Left lung (tissue), 10 donors: ENCODE measurements around the gene CSNK2A1. TPM values are rescaled to one million over a fixed set of nuclear protein-coding genes. Genes with fewer than 3 reads are reported as not detected.
"Not testable (repeated sequence)": the region's sequence is repeated elsewhere in the genome, so short reads cannot be mapped to it uniquely, and the experiment has no call there.

Experiments used
- ATAC-seq: fragments of 200-7000 bp; cut with Tn5 transposase; one replicate; pipeline ENCODE4 v1.9.1; 2020; ENCODE audit warnings: moderate library complexity
- DNase-seq, 4 donors: peaks; one replicate each; pipeline ENCODE4 v3.0.0-alpha.2; 2013 to 2020
- H3K27ac ChIP-seq, 2 donors: fragments of 200-600 bp; sonication (generic) in 1 of 2; one replicate each; pipeline versions ENCODE4 v1.5.0 to v1.8.0; 2020 to 2021
- H3K27me3 ChIP-seq, 2 donors: fragments of 200-600 bp; sonication (generic) in 1 of 2; one replicate each; pipeline versions ENCODE4 v1.5.0 to v1.8.0; 2020 to 2021
- H3K36me3 ChIP-seq, 2 donors: fragments of 200-600 bp; sonication (generic) in 1 of 2; one replicate each; pipeline versions ENCODE4 v1.5.0 to v1.8.0; 2020 to 2021
- H3K4me1 ChIP-seq, 2 donors: fragments of 200-600 bp; one replicate each; pipeline ENCODE4 v1.8.0; 2021
- H3K4me3 ChIP-seq, 2 donors: fragments of 200-600 bp; sonication (generic) in 1 of 2; one replicate each; pipeline versions ENCODE4 v1.5.0 to v1.8.0; 2020 to 2021; ENCODE audit warnings: mild to moderate bottlenecking in 1 of 2
- H3K9me3 ChIP-seq, 2 donors: fragments of 200-600 bp; sonication (generic) in 1 of 2; one replicate each; pipeline versions ENCODE4 v1.5.0 to v1.8.0; 2020 to 2021
- CTCF ChIP-seq, 2 donors: fragments of 200-600 bp; sonication (generic) in 1 of 2; IDR thresholded peaks; one replicate each; pipeline versions ENCODE4 v1.5.0 to v1.8.0; 2021; ENCODE audit warnings: antibody characterized with exemption in 2 of 2
- intact Hi-C, 2 donors: fragments of 100-400 bp; cut with DNase I; formaldehyde crosslinking; loops; one replicate each; pipeline versions ENCODE4 v1.11.2 to v1.14.2; 2022
- polyA plus RNA-seq, 6 donors: library from polyadenylated mRNA; unstranded; fragments of 120-200 nt; gene quantifications; one replicate each; pipeline ENCODE4 v1.2.1, GENCODE V29; 2013; ENCODE audit not compliant: insufficient read length in 6 of 6
- total RNA-seq, 2 donors: library from RNA; stranded (reverse); fragmentation: NEBNext Ultra II Directional; extraction: Animal tissue kit (Norgen Biotek cat#: 25700); gene quantifications; one replicate each; pipeline ENCODE4 v1.2.1, GENCODE V29; 2021
- donor health status: DM: no; HTN: yes; CAD: no.
- donor health status: DM: no; HTN: no; CAD: no.

CSNK2A1 gene
- total and polyA plus RNA-seq, 8 donors, result 78.5 to 157 (median 133) TPM

DNA sequence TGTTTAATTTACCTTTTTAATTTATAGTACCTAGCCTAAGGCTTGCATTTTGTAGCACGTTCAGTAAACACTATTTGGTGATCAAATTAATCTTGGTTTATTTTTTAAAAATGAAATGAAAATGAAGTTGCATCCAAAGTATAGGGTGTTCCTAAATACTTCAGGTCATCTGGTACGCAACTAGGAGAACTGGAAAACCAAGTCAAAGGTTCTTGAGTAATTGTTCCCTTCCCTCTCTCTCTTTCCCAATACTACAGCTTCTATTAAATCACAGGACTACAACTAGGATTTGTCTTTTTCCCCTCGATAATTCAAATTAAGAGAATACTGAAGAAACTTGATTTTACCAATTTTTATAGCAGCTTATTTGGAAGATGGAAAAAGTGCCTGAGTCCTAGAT is 27.9 kb downstream of the CSNK2A1 start:
- no peaks in the 10 kb centered on the region for H3K27me3 ChIP-seq
- peaks cover 0 to 4% of the 10 kb centered on the region in 2 donors for H3K36me3 ChIP-seq
- H3K27ac ChIP-seq, result no peak overlapping the region
- ATAC-seq (no peak), DNase-seq (no peak)
- H3K4me3 ChIP-seq, result no peak overlapping the region
- TF ChIP-seq CTCF (IDR thresholded peaks at IDR 0.05), result no peak
- H3K4me1 ChIP-seq, result peaks cover 0 to 8% of the 10 kb centered on the region in 2 donors
- H3K9me3 ChIP-seq, result peaks cover 0 to 13% of the 10 kb centered on the region in 2 donors
- intact Hi-C loops, result no loop called here

- no peak for TF ChIP-seq CTCF (IDR thresholded peaks at IDR 0.05)
- intact Hi-C loops, result no loop called here
- no peaks in the 10 kb centered on the region for H3K27me3 ChIP-seq
- ATAC-seq, result no peak
- H3K4me3 ChIP-seq, result no peak overlapping the region
- peaks cover 0 to under 1% of the 10 kb centered on the region in 2 donors for H3K36me3 ChIP-seq
- peaks cover 0 to 16% of the 10 kb centered on the region in 2 donors for H3K4me1 ChIP-seq
- H3K27ac ChIP-seq, result no peak overlapping the region
- no peak for DNase-seq
- H3K9me3 ChIP-seq, result no peaks in the 10 kb centered on the region
Observed at GRCh38 chr20:513429-513828, 30.2 kb downstream of the CSNK2A1 start.

GRCh38 chr20:510328-511057 is 33.1 kb downstream of the CSNK2A1 start:
- ATAC-seq, H3K4me3 ChIP-seq, H3K27me3 ChIP-seq, DNase-seq, intact Hi-C loops, H3K27ac ChIP-seq, H3K9me3 ChIP-seq: not testable (repeated sequence)
- peaks cover 0 to 13% of the 10 kb centered on the region in 2 donors for H3K4me1 ChIP-seq
- H3K36me3 ChIP-seq, result peaks cover 0 to 30% of the 10 kb centered on the region in 2 donors

DNA sequence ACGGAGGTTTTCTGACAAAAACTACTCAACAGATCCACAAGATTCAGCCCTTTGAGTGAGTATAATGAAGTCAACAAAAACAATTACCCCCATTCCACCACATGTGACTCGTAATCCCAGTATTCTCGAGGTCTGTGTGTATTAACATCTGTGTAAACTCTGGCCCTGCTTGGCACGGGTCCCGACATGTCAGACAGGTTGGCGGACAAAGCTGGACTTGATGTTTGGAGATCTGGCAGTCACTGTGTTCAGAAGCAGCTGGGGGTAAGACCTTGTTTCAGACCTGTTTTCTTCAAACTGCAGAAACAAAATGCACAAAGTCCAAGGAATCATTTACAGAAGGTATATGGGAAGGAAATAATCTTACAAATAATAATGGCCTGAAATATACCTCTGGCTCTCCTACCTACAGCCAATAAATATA is 35.2 kb downstream of the CSNK2A1 start:
- H3K4me3 ChIP-seq, ATAC-seq, H3K27ac ChIP-seq, H3K27me3 ChIP-seq, DNase-seq, intact Hi-C loops, H3K9me3 ChIP-seq: not testable (repeated sequence)
- Histone ChIP-seq H3K4me1 (peaks cover 0 to 13% of the 10 kb centered on the region in 2 donors), H3K36me3 (peaks cover 0 to 49% of the 10 kb centered on the region in 2 donors)

DNA sequence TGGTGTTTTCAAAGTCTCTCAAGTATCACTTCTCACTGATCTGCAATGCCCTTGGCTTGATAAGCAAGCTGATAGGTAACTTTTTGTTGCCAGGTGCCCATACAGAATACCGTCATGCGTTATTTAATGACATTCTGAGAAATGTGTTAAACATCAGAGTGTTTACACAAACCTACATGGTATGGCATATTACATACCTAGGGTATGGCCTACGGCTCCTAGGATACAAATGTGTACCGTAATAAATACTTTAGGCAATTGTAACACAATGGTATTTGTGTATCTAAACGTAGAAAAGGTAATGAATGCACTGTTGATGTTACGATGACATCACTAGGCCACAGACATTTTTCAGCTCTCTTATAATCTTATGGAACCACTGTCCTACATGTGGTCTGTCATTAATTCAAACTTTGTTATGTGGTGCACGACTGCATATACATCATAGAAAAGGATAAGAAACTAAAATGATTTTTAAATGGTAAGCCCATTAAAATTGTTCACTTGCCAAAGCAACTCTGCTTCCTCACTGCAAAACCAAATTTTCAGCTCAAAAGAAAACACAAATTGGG is 35.7 kb downstream of the CSNK2A1 start:
- H3K27ac ChIP-seq, result no peak overlapping the region
- H3K4me3 ChIP-seq, result no peak overlapping the region
- H3K4me1 ChIP-seq, result peaks cover 0 to 10% of the 10 kb centered on the region in 2 donors
- ATAC-seq, result no peak
- DNase-seq, result no peak
- intact Hi-C loops, result no loop called here
- peaks cover 0 to 54% of the 10 kb centered on the region in 2 donors for H3K36me3 ChIP-seq
- H3K9me3 ChIP-seq, result no peaks in the 10 kb centered on the region
- no peaks in the 10 kb centered on the region for H3K27me3 ChIP-seq
- no peak for TF ChIP-seq CTCF (IDR thresholded peaks at IDR 0.05)

DNA sequence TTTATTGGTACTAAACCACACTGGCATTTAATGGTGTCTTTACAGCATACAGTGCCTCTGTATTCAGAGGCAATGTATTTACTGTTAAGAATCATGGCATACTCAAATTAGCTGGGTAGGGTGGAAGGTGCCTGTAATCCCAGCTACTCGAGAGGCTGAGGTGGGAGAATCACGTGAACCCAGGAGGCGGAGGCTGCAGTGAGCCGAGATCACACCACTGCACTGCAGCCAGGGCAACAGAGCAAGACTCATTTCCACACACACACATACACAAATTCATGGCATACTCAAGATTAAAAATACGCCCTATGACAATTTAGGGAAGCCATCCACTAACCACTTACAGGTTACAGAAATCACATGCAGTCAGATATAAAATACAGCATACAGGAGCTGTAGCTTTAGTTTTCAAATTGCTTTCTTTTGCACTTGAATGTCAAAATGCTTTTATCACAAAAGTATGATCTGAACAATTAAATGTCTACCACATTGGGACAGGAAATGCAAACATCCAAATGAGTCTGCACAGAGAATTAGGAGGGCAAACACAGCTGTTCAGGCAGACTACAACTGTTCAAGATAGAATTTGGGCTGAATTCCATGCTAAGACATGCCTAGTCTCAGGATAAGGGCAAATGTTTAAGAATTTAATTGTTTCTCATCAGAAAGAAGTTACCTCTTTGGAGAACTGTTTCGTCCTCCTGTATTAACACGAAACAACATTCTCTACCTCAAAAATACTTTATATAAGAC is 36.4 kb downstream of the CSNK2A1 start:
- H3K4me1 ChIP-seq, result peaks cover 0 to 8% of the 10 kb centered on the region in 2 donors
- no peak for TF ChIP-seq CTCF (IDR thresholded peaks at IDR 0.05)
- peaks cover 0 to 61% of the 10 kb centered on the region in 2 donors for H3K36me3 ChIP-seq
- intact Hi-C loops, result no loop called here
- no peak for DNase-seq
- no peaks in the 10 kb centered on the region for H3K27me3 ChIP-seq
- no peak for ATAC-seq
- no peak overlapping the region for H3K27ac ChIP-seq
- no peak overlapping the region for H3K4me3 ChIP-seq
- H3K9me3 ChIP-seq, result no peaks in the 10 kb centered on the region
